HFF-Myc (cell line): Measurements from ENCODE around the gene OR13F1.

Experiments used
- DNase-seq: peaks from one replicate; pipeline ENCODE4 v3.0.0-alpha.2; 2011; ENCODE audit warnings: low read depth; ENCODE audit errors: extremely low read depth
- H3K4me3 ChIP-seq: replicated peaks from 2 replicates; pipeline ENCODE4 v1.5.1; 2011; ENCODE audit warnings: low read depth, mild to moderate bottlenecking, control low read depth, low read length
- CTCF ChIP-seq: IDR thresholded peaks from 2 replicates; pipeline ENCODE4 v1.5.1; 2012; ENCODE audit warnings: mild to moderate bottlenecking, low read depth, low read length, control low read depth; ENCODE audit errors: missing control alignments

OR13F1 gene

GRCh38 chr9:104544644-104545043, 40.6 kb downstream of the OR13F1 start:
- no peak for TF ChIP-seq CTCF
- H3K4me3 ChIP-seq, result no peak overlapping the region
- DNase-seq, result no peak

DNA sequence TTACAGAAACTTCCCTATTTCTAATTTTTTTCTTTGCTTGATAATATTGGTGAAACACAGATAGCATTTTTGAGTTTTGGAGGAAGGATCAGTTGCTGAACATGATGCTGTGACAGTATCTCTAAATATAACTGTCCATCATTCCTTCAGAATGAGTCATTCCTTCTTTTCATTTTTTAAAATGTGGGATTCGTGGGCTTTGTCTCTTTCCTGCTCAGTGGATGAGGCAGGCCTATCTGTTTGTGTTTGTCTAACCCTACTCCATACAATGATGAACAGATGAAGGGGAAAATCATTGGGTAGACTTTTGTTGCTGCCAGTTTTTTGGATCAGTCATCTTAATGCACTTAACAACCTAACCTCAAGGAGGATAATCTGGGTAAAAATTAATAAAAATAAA, 49.2 kb downstream of the OR13F1 start:
- no peak for DNase-seq
- H3K4me3 ChIP-seq, result no peak overlapping the region
- no peak for TF ChIP-seq CTCF
